Cerebellar cortex (tissue), 1 donor: ENCODE data around the gene IMMP2L.
A peak's percentile ranks its signal among the peaks of the same experiment; 100 is the strongest.

ENCODE experiments used
- DNase-seq: peaks from one replicate; pipeline ENCODE4 v3.0.0-alpha.2; 2015; ENCODE audit warnings: low spot score

IMMP2L gene

GRCh38 chr7:111147708-111148533 is 414.4 kb downstream of the IMMP2L start:
- DNase-seq = no peak

- DNase-seq = no peak
These were observed 416.2 kb downstream of the IMMP2L start for GRCh38 chr7:111146136-111146535.

- no peak for DNase-seq
These were observed 416.8 kb downstream of the IMMP2L start for GRCh38 chr7:111145472-111145871.

- DNase-seq = peak; percentile 78
These were observed 422.0 kb downstream of the IMMP2L start for GRCh38 chr7:111140091-111140865.

- no peak for DNase-seq
These were observed 423.7 kb downstream of the IMMP2L start for GRCh38 chr7:111138586-111138985.

GRCh38 chr7:111138193-111138569 is 424.1 kb downstream of the IMMP2L start:
- peak; percentile 51 for DNase-seq

GRCh38 chr7:111137296-111138192 is 424.7 kb downstream of the IMMP2L start:
- DNase-seq = no peak

GRCh38 chr7:111132833-111133232 is 429.5 kb downstream of the IMMP2L start:
- no peak for DNase-seq

- no peak for DNase-seq
These were observed 432.9 kb downstream of the IMMP2L start for GRCh38 chr7:111129435-111129834.

- no peak for DNase-seq
These were observed 435.3 kb downstream of the IMMP2L start for GRCh38 chr7:111126987-111127386.

GRCh38 chr7:111115966-111116365 is 446.3 kb downstream of the IMMP2L start:
- DNase-seq = no peak

- no peak for DNase-seq
These were observed 448.9 kb downstream of the IMMP2L start for GRCh38 chr7:111113263-111114017.

- no peak for DNase-seq
These were observed 449.9 kb downstream of the IMMP2L start for GRCh38 chr7:111112439-111112838.

- no peak for DNase-seq
These were observed 453.8 kb downstream of the IMMP2L start for GRCh38 chr7:111108496-111108895.

GRCh38 chr7:111108000-111108399 is 454.3 kb downstream of the IMMP2L start:
- no peak for DNase-seq

- no peak for DNase-seq
These were observed 454.7 kb downstream of the IMMP2L start for GRCh38 chr7:111107579-111107978.

GRCh38 chr7:111105269-111105668 is 457.0 kb downstream of the IMMP2L start:
- no peak for DNase-seq

- DNase-seq = no peak
These were observed 457.6 kb downstream of the IMMP2L start for GRCh38 chr7:111104710-111105109.

GRCh38 chr7:111103678-111104274 is 458.5 kb downstream of the IMMP2L start:
- no peak for DNase-seq

GRCh38 chr7:111103136-111103535 is 459.2 kb downstream of the IMMP2L start:
- no peak for DNase-seq
